HepG2 (cell line): Measurements from ENCODE around the gene ZNF491. TPM values are rescaled to one million over a fixed set of nuclear protein-coding genes. Genes with fewer than 3 reads are reported as not detected.

Source experiments
- ATAC-seq: fragments of 200-7000 bp; cut with Tn5 transposase; 3 replicates; pipeline ENCODE4 v1.9.1; 2020; ENCODE audit warnings: mild to moderate bottlenecking, moderate library complexity
- BruUV-seq: library from RNA; stranded (reverse); fragments of 400-500 nt; replicated peaks from 2 replicates; lab custom pipeline; 2021; lab: Mats Ljungman, UMichigan
- CTCF ChIA-PET: fragments of 300-600 bp; formaldehyde crosslinking; extraction: SDS; loops from one replicate; lab custom pipeline; 2021; ENCODE audit warnings: low total read pairs, inconsistent platforms, low intra/inter-chr PET ratio; lab: Yijun Ruan, JAX
- POLR2A ChIA-PET: fragments of 350-600 bp; sonication (Branson Sonifier 250); formaldehyde crosslinking; loops from one replicate; lab custom pipeline; 2020; ENCODE audit warnings: antibody characterized with exemption, inconsistent platforms; lab: Yijun Ruan, JAX
- DNase-seq: peaks from one replicate; pipeline ENCODE4 v3.0.0-alpha.2; 2015; ENCODE audit warnings: low spot score
- FAIRE-seq: peaks from 3 replicates; lab custom pipeline; 2011; peaks lifted over from hg19 to GRCh38; lab: Jason Lieb, UNC
- H2AFZ ChIP-seq: one replicate; pipeline ENCODE4 v1.6.1; 2011; ENCODE audit warnings: low read length, inconsistent platforms
- H3K27ac ChIP-seq: fragments of 300-600 bp; 3 replicates; pipeline ENCODE4 v1.8.0; 2011; ENCODE audit warnings: mixed run types, mild to moderate bottlenecking, mixed read lengths, low read length, inconsistent platforms; ENCODE audit not compliant: insufficient read depth; ENCODE audit errors: extremely low read length
- H3K27me3 ChIP-seq, 2 experiments: fragments of 200-600 bp in 1 of 2; 2 replicates in 1 of 2; 3 replicates in 1 of 2; pipeline versions ENCODE4 v1.6.0 to v1.8.0; 2011; ENCODE audit warnings: low read length in 2 of 2, mild to moderate bottlenecking in 2 of 2, moderate library complexity in 2 of 2, inconsistent platforms in 1 of 2; ENCODE audit not compliant: insufficient read depth in 2 of 2, control insufficient read depth in 1 of 2
- H3K36me3 ChIP-seq, 2 experiments: fragments of 200-600 bp in 1 of 2; replicated peaks in 1 of 2; 2 replicates in 1 of 2; 3 replicates in 1 of 2; pipeline versions ENCODE4 v1.5.1 to v1.8.0; 2011; ENCODE audit warnings: low read length in 2 of 2, inconsistent platforms in 1 of 2; ENCODE audit not compliant: insufficient read depth in 2 of 2, control insufficient read depth in 1 of 2
- H3K4me1 ChIP-seq: 2 replicates; pipeline ENCODE4 v1.5.1; 2012; ENCODE audit warnings: low read length, inconsistent platforms; ENCODE audit not compliant: insufficient read depth
- H3K4me2 ChIP-seq: 2 replicates; pipeline ENCODE4 v1.6.0; 2011; ENCODE audit warnings: low read depth, low read length, inconsistent platforms
- H3K4me3 ChIP-seq, 3 experiments: fragments of 200-600 bp in 1 of 3; sonication (generic), shearing (Covaris generic) in 1 of 3; replicated peaks in 1 of 3; 2 replicates each; pipeline ENCODE4 v1.5.1; 2011 to 2016; ENCODE audit warnings: low read length in 3 of 3, inconsistent platforms in 2 of 3, low read depth in 2 of 3, mild to moderate bottlenecking in 2 of 3, control low read depth in 1 of 3, mixed read lengths in 1 of 3; ENCODE audit not compliant: insufficient read depth in 1 of 3
- H3K79me2 ChIP-seq: one replicate; pipeline ENCODE4 v1.6.1; 2011; ENCODE audit warnings: low read length, inconsistent platforms; ENCODE audit not compliant: insufficient read depth
- H3K9ac ChIP-seq: 2 replicates; pipeline ENCODE4 v1.6.0; 2011; ENCODE audit warnings: mild to moderate bottlenecking, low read depth, low read length, inconsistent platforms; ENCODE audit not compliant: insufficient read depth
- H3K9me3 ChIP-seq: 2 replicates; pipeline ENCODE4 v1.5.1; 2012; ENCODE audit warnings: mild to moderate bottlenecking, low read length
- H4K20me1 ChIP-seq: 2 replicates; pipeline ENCODE4 v1.6.0; 2011; ENCODE audit warnings: inconsistent platforms, mild to moderate bottlenecking, low read length, moderate library complexity; ENCODE audit not compliant: insufficient read depth
- CBX5 ChIP-seq: sonication (generic); formaldehyde crosslinking; IDR thresholded peaks from 2 replicates; pipeline ENCODE4 v1.4.0; 2020; ENCODE audit warnings: missing genetic modification reagents, borderline replicate concordance
- CCDC6 ChIP-seq: sonication (generic); formaldehyde crosslinking; IDR thresholded peaks from 2 replicates; pipeline ENCODE4 v1.8.1; 2022; ENCODE audit warnings: mild to moderate bottlenecking, missing genetic modification reagents, moderate library complexity
- CENPT ChIP-seq: sonication (generic); formaldehyde crosslinking; IDR thresholded peaks from 2 replicates; pipeline ENCODE4 v1.8.0; 2022; ENCODE audit warnings: low read depth, mild to moderate bottlenecking, moderate library complexity, missing genetic modification reagents
- DMAP1 ChIP-seq: IDR thresholded peaks from 2 replicates; pipeline ENCODE4 v1.6.1; 2016
- FOXA3 ChIP-seq: IDR thresholded peaks from 2 replicates; pipeline ENCODE4 v1.6.1; 2016; ENCODE audit warnings: missing genetic modification reagents, missing compliant biosample characterization
- HINFP ChIP-seq: sonication (generic); formaldehyde crosslinking; IDR thresholded peaks from 2 replicates; pipeline ENCODE4 v1.4.0; 2020; ENCODE audit warnings: low read depth, mild to moderate bottlenecking, missing genetic modification reagents
- KLF12 ChIP-seq: sonication (generic); formaldehyde crosslinking; IDR thresholded peaks from 2 replicates; pipeline ENCODE4 v1.4.0; 2020; ENCODE audit warnings: missing genetic modification reagents, borderline replicate concordance
- KLF15 ChIP-seq: sonication (generic); formaldehyde crosslinking; IDR thresholded peaks from 2 replicates; pipeline ENCODE4 v1.8.1; 2023; ENCODE audit warnings: borderline replicate concordance, mild to moderate bottlenecking, inconsistent platforms, missing genetic modification reagents, mixed read lengths
- MXI1 ChIP-seq: IDR thresholded peaks from 3 replicates; pipeline ENCODE4 v1.6.1; 2012; ENCODE audit warnings: low read depth, low read length, inconsistent platforms, borderline replicate concordance
- NFE2 ChIP-seq: sonication (generic); formaldehyde crosslinking; IDR thresholded peaks from 2 replicates; pipeline ENCODE4 v1.4.0; 2020; ENCODE audit warnings: missing genetic modification reagents
- REPIN1 ChIP-seq: sonication (generic); formaldehyde crosslinking; IDR thresholded peaks from 2 replicates; pipeline ENCODE4 v1.8.0; 2022; ENCODE audit warnings: missing genetic modification reagents, low read depth, mild to moderate bottlenecking, borderline replicate concordance
- SIX1 ChIP-seq: sonication (generic); formaldehyde crosslinking; IDR thresholded peaks from 2 replicates; pipeline ENCODE4 v1.4.0; 2020; ENCODE audit warnings: missing genetic modification reagents, borderline replicate concordance
- TEAD3 ChIP-seq: optimal IDR thresholded peaks from 2 replicates; pipeline ENCODE3; 2016; ENCODE audit warnings: borderline replicate concordance
- ZFAT ChIP-seq: sonication (generic); formaldehyde crosslinking; conservative IDR thresholded peaks from 2 replicates; pipeline ENCODE4 v1.8.1; 2023; ENCODE audit warnings: missing genetic modification reagents, inconsistent platforms
- ZFP1 ChIP-seq: IDR thresholded peaks from 2 replicates; pipeline ENCODE4 v1.6.1; 2016
- ZFP36L2 ChIP-seq: sonication (generic); formaldehyde crosslinking; IDR thresholded peaks from 2 replicates; pipeline ENCODE4 v1.4.0; 2020; ENCODE audit warnings: missing genetic modification reagents
- ZNF253 ChIP-seq: sonication (generic); formaldehyde crosslinking; IDR thresholded peaks from 2 replicates; pipeline ENCODE4 v1.8.0; 2022; ENCODE audit warnings: mild to moderate bottlenecking, missing genetic modification reagents, borderline replicate concordance
- ZNF260 ChIP-seq: sonication (generic); formaldehyde crosslinking; IDR thresholded peaks from 2 replicates; pipeline ENCODE4 v1.4.0; 2020; ENCODE audit warnings: missing genetic modification reagents, low read depth, mild to moderate bottlenecking, borderline replicate concordance
- ZNF33B ChIP-seq: sonication (generic); formaldehyde crosslinking; IDR thresholded peaks from 2 replicates; pipeline ENCODE4 v1.5.1; 2020; ENCODE audit warnings: mild to moderate bottlenecking, missing genetic modification reagents
- ZNF34 ChIP-seq: sonication (generic); formaldehyde crosslinking; IDR thresholded peaks from 2 replicates; pipeline ENCODE4 v1.4.0; 2020; ENCODE audit warnings: mild to moderate bottlenecking, missing genetic modification reagents, borderline replicate concordance
- ZNF343 ChIP-seq: sonication (generic); formaldehyde crosslinking; IDR thresholded peaks from 2 replicates; pipeline ENCODE4 v1.4.0; 2020; ENCODE audit warnings: mild to moderate bottlenecking, missing genetic modification reagents
- ZNF430 ChIP-seq: sonication (generic); formaldehyde crosslinking; IDR thresholded peaks from 2 replicates; pipeline ENCODE4 v1.9.0; 2021; ENCODE audit warnings: mild to moderate bottlenecking, missing genetic modification reagents
- ZNF563 ChIP-seq: sonication (generic); formaldehyde crosslinking; IDR thresholded peaks from 2 replicates; pipeline ENCODE4 v1.8.0; 2022; ENCODE audit warnings: mild to moderate bottlenecking, moderate library complexity, missing genetic modification reagents
- ZNF567 ChIP-seq: sonication (generic); formaldehyde crosslinking; IDR thresholded peaks from 2 replicates; pipeline ENCODE4 v1.8.1; 2023; ENCODE audit warnings: mild to moderate bottlenecking, missing genetic modification reagents, borderline replicate concordance
- ZNF660 ChIP-seq: sonication (generic); formaldehyde crosslinking; IDR thresholded peaks from 2 replicates; pipeline ENCODE4 v1.5.1; 2020; ENCODE audit warnings: mild to moderate bottlenecking, low read depth, missing genetic modification reagents, borderline replicate concordance
- ZNF737 ChIP-seq: sonication (generic); formaldehyde crosslinking; IDR thresholded peaks from 2 replicates; pipeline ENCODE4 v1.5.0; 2020; ENCODE audit warnings: missing genetic modification reagents, mild to moderate bottlenecking, borderline replicate concordance
- ZNF878 ChIP-seq: sonication (generic); formaldehyde crosslinking; IDR thresholded peaks from 2 replicates; pipeline ENCODE4 v1.8.1; 2023; ENCODE audit warnings: mild to moderate bottlenecking, missing genetic modification reagents, moderate library complexity
- WGBS: methylation state at CpG from one replicate; pipeline ENCODE4 v1.1.6; 2017; ENCODE audit warnings: low lambda C conversion rate; 5-methylcytosine and 5-hydroxymethylcytosine counted together
- in situ Hi-C: cut with HindIII; loops from 2 replicates; pipeline ENCODE4 v1.10.0; 2017; ENCODE audit warnings: low pct_unique_long_range_greater_than_20kb; ENCODE audit not compliant: extremely low pct_ligation_motif_present
- intact Hi-C: fragments of 100-400 bp; cut with micrococcal nuclease; formaldehyde crosslinking; loops from one replicate; pipeline ENCODE4 v1.10.0; 2022; ENCODE audit not compliant: unreplicated experiment
- polyA plus RNA-seq, 8 experiments: library from polyadenylated mRNA; depleted of rRNA in 3 of 8; stranded (reverse) in 7 of 8; unstranded in 1 of 8; fragments of >200 nt; fragmentation: Illumina TruSeq in 4 of 8; extraction: Trizol in 4 of 8; gene quantifications; 2 replicates each; pipeline versions ENCODE4 v1.2.1 to v1.2.3, GENCODE V29; 2011 to 2016; ENCODE audit warnings: low read depth in 4 of 8, missing spikeins in 1 of 8, mixed read lengths in 1 of 8; ENCODE audit not compliant: insufficient read depth in 1 of 8
- total RNA-seq, 5 experiments: library from RNA; depleted of rRNA; stranded (reverse); fragments of >200 nt; fragmentation: Illumina TruSeq; extraction: Trizol; gene quantifications; 2 replicates each; pipeline ENCODE4 v1.2.3, GENCODE V29; 2016; ENCODE audit warnings: low read depth in 1 of 5

Gene ZNF491
- total and polyA plus RNA-seq, 2 of the 13 experiments (the other 11 are each of a cell fraction or from before 2014, with no cell fraction given): 0.57 to 2.2 TPM

DNA sequence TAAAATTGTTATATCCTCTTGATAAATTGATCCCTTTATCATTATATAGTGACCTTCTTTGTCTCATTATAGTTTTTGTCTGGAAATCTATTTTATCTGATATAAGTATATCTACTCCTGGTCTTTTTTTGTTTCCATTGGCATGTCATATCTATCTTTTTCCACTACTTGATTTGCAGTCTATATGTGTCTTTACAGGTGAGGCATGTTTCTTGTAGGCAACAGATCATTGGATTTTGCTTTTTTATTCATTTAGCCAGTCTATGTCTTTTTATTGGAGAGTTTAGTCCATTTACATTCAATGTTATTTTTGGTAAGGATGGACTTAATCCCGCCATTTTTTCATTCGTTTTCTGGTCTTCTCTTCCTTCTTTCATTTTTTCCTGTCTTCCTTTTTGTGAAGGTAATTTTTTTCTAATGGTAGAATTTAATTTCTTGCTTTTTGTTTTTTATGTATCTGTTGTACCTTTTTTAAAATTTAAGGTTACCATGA is 46.0 kb upstream of the ZNF491 start (continued):
- TF ChIP-seq HINFP (CRISPR knock-in tag) (no peak), ZNF660 (CRISPR knock-in tag) (no peak), DMAP1 (CRISPR knock-in tag) (no peak), ZFP1 (CRISPR knock-in tag) (no peak), ZNF737 (no peak), NFE2 (CRISPR knock-in tag) (no peak), CBX5 (CRISPR knock-in tag) (no peak), ZNF430 (CRISPR knock-in tag) (no peak), ZNF253 (no peak), ZNF343 (CRISPR knock-in tag) (no peak)
- TF ChIP-seq, all 625 proteins: peak for 0

DNA sequence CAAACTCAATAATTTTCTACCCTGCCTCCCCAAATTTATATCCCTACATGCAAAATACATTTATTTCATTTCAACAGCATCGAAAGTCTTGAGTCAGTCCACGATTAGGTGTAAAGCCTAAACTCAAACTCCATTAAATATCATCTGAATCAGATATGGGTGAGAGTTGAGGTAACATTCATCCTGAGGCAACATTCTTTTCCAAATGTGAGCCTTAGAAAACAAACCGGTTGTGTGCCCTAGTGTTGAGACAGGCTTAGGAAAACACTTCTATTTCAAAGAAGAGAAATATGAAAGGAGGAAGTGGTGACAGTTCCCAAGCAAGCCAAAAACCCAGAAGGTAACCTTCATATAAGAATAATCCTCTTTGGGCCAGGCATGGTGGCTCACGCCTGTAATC is 43.7 kb upstream of the ZNF491 start:
- ATAC-seq (no peak), FAIRE-seq (no peak), DNase-seq (no peak)
- Histone ChIP-seq H2AFZ (no peak overlapping the region), H3K27me3 (peaks cover 0 to 8% of the 10 kb centered on the region in 2 experiments; a peak in 1 of 5 replicates), H3K4me3 (no peak overlapping the region), H3K9me3 (no peaks in the 10 kb centered on the region; the same call in 1 of the 2 replicates), H4K20me1 (no peaks in the 10 kb centered on the region), H3K4me1 (peaks cover 4% of the 10 kb centered on the region), H3K36me3 (no peaks in the 10 kb centered on the region), H3K27ac (no peak overlapping the region), H3K79me2 (no peaks in the 10 kb centered on the region), H3K4me2 (no peak overlapping the region; the same call in 1 of the 2 replicates), H3K9ac (no peak overlapping the region)
- ChIA-PET CTCF (no interaction called here), POLR2A (interaction anchor here (2.4 kb wide), 1 partner anchor 12 kb away, joined by 5 read pairs; the partner anchor contains the start of gene ZNF441)
- in situ Hi-C loops (no loop called here), intact Hi-C loops (no loop called here)
- 11% methylated on average over 4 of the region's 4 CpGs for WGBS
- BruUV-seq: no TSS peak
- TF ChIP-seq ZFAT (no peak), KLF12 (CRISPR knock-in tag) (no peak), ZNF878 (CRISPR knock-in tag) (no peak), FOXA3 (CRISPR knock-in tag) (no peak), ZNF567 (CRISPR knock-in tag) (no peak), ZNF33B (CRISPR knock-in tag) (no peak), SIX1 (CRISPR knock-in tag) (no peak), TEAD3 (CRISPR knock-in tag) (no peak), KLF15 (CRISPR knock-in tag) (no peak), ZNF34 (CRISPR knock-in tag) (no peak), CCDC6 (no peak), MXI1 (no peak), ZNF563 (CRISPR knock-in tag) (no peak), ZFP36L2 (CRISPR knock-in tag) (no peak), ZNF260 (CRISPR knock-in tag) (no peak), CENPT (no peak), REPIN1 (CRISPR knock-in tag) (no peak)
